NCI-H1417 (cell line): ENCODE data around the gene AOPEP.

Experiments used
- DNase-seq, 3 experiments: peaks; one replicate each; lab custom pipeline; 2025; lab: John Stamatoyannopoulos, UW

Gene AOPEP

DNA sequence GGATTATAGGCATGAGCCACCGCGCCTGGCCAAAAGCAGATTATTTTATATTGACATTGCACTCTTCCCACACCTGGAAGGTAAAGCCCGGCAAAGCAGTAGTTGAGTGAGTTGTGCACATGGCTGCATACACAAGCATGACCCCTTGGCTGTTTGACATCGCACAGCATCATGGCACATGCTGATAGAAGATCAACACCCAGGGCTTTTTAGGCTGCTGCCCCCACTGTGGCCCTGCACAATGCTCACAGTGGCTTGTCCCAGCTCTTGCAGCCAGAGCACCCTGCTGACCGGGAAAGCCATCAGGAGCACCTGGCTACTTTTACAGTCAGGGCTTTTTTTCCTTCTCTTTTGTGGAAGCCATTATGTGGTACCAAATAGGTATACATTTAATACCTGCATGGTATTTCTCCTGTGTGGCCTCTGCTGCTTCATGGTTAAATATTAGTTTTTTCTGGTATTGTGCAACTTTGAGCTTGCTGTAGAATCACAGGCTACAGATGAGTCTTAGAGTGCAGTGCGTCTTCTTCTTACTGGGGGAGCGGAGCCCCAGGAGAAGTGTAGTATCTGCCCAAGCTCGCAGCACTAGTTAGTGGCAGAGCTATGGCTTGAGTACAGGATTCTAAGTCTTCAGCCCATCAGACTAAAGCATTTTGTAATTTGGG, 264.5 kb downstream of the AOPEP start:
- no peak for DNase-seq

DNA sequence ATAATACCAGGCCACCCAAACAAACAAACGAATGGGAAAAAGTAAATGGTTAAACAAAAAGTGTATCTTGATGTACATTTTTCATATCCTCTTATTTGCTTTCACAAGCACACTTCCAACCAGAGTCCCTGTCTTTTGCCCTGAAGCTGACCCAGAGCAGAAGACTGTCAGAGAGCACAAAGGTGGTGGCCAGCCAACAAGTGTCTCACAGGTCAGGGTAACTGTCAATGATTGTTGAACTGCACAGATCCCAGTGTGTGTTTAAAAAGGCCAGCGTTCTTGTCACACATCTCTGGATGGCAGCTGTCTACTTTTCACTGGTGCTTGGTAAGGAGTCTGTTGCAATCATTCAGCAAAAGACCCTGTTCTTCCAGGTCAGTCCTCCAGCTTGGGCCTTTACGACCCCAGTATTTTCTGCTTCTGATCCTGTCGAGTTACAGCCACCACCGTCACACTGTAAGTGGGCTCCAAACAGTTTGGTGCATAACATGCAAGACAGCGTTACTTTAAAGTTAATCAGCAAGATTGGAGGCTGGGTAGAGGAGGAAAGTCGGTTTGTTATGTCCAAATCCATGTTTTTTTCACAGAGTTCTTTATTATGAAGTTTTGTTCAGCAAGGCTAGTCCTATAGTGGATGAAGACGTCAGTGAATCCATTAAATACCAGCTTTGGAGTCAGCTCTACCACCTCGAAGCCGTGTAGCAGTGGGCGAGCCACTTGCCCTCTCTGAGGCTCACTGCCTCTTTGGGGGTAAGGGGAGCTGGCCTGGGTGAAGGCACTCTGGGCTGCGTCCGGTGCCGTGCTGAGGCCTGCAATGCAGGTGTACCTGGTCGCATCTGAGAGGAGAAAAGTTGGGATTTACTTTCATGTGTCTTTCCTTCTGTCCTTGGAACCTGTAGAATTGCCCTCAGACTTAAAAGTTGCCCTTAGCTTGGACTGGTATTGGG, 265.7 kb downstream of the AOPEP start:
- DNase-seq, result no peak

DNA sequence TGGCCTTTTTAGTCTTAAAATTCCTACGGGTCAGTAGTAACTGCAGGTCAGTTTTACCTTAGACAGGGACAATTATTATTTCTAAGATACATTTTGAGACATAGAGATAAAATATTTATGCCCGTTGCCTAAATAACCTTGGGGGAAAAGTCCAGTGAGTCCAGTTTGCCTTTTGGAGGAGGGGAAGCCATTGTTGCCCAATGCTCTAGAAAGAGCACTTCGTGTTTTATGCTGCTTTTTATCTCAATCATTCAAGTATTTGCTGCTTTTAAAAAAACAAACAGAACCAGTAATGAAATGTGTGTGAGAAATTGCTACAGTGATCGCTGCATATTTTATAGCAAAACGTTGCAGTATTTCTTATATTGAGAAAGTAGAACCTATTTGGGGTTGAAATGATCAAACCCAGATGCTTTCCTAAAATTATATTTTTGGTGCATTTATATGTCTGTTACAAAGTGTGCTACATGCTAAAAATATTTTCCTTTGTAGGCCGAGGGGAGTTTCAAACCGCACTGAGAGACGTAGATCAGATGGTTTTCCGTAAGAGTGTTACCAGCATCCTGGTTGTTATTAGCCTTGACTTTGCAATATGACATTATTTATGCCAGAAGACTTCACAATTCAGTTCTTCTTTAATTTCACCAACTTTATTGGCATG, 266.8 kb downstream of the AOPEP start:
- DNase-seq, result no peak

DNA sequence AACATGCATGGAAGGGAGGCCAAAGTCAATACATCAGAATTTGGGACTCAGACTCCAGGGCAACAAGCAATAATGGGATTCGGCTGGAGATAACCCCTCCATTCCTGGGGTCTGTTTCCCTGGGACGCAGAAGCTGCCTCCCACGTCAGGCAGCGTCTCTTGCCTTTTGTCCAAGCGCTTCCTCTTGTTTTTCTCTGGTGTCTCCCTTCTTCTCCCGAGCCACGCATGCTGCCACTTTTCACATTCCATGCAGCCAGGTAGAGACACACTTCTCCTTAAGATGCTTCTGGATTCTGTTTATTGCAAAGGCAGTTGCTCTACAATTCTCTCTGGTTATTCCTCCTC, 267.3 kb downstream of the AOPEP start:
- no peak for DNase-seq

DNA sequence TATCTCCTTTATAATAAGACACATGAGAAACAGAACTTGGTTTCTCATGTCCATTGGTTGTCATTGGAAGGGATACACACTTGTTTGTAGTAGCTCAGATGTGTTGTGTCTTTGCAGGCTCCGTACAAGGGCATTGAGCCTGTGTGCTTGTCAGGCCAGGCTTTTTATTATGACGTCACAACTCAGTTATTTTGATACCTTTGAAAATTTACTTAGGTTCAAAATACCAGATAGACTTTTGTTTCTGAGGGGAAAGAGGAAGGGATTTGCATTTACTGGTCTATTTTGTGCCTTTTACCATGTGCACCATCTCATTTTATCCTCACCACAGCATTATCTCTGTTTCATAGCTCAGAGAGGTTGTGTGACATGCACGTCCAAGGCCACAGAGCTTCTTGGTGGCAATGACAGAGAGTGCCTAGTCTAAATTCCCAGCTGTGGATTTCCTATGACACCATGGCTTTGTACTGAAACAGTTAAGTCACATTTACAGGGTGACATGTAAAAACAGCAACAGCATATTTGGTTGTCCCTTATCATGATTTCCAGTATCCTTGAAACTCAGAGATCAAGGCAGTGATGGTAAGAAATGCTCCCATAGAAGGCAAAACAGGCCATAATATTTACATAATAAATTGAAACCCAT, 268.7 kb downstream of the AOPEP start:
- DNase-seq, result no peak

DNA sequence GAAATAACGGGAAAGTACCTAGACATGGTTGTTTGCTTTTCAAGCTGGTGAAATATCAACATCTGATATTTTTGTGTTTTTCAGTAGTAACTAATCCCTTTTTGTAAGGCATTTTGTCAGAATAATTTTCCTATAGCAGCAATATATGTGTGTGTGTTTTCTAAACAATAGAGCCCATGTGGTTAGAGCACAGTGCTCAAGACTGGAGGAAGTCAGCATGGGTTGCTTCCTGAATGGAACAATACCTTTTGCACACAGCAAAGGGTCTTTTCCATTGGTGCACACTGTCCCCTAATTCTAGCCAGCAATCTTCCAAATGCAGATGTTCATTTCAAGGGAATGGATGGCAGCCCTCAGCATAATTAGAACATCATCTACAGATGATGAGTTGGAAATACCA, 270.1 kb downstream of the AOPEP start:
- DNase-seq, result no peak

DNA sequence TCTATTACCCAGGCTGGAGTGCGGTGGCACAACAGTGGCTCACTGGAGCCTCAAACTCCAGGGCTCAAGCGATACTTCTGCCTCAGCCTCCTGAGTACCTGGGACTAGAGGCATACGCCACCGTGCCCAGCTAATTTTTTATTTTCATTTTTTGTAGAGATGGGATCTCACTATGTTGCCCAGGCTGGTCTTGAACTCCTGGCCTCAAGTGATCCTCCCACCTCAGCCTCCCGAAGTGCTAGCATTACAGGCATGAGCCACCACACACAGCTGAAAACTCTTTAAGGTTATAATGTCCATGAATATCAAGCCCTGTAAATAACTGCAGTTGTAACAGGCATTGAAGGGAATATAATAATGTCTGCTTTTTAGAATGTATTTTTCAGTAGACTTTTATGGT, 271.2 kb downstream of the AOPEP start:
- DNase-seq, result no peak

DNA sequence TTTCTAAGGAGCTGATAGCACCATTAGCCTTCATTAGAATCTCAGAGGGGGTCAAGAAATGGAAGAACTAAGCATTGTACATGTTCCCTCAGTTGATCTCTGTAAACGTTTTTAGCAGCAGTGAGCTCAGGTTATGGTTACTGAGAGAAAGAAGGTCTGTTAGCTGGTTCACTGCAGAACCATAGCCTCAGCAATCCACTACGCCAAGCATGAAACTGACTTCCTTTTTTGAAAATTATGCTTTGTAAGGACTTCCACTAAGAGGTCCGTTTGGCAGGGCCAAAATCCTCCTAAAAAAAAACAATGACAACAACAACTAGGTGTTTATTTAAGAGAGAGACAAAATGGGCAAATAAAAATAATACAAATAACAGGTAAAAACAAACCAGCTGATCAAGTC, 273.3 kb downstream of the AOPEP start:
- no peak for DNase-seq

DNA sequence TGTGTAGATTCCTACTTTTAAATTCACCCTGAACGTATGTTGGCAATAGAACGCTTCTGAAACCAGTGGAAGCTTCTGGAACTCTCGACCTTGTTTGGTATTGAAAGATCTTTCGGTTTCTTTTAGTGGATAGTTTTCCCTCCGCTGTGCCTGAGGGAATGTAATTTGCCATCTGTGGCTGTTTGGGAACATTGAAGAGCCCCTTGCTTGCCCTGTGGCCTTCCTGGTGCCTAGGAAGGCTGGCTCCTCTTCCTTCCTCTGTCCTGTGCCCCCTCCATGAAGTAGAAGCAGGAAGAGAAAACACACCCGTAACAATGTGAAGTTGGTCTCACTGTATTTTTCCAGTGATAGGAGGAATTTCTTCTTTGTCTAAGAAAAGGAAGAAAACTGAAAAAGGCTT, 274.3 kb downstream of the AOPEP start:
- DNase-seq, result no peak

DNA sequence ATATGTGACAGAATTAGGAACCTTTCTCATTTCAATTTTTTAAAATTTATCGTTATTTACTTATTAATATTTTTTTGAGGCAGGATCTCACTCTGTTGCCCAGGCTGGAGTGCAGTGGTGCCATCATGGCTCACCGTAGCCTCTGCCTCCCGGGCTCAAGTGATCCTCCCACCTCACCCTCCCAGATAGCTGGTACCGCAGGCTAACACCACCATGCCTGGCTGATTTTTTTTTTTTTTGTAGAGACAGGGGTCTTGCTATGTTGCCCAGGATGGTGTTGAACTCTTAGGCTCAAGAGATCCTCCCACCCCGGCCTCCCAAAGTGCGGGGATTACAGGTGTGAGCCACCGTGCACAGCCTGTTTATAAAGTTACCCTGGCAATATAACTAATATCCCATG, 275.2 kb downstream of the AOPEP start:
- no peak for DNase-seq

DNA sequence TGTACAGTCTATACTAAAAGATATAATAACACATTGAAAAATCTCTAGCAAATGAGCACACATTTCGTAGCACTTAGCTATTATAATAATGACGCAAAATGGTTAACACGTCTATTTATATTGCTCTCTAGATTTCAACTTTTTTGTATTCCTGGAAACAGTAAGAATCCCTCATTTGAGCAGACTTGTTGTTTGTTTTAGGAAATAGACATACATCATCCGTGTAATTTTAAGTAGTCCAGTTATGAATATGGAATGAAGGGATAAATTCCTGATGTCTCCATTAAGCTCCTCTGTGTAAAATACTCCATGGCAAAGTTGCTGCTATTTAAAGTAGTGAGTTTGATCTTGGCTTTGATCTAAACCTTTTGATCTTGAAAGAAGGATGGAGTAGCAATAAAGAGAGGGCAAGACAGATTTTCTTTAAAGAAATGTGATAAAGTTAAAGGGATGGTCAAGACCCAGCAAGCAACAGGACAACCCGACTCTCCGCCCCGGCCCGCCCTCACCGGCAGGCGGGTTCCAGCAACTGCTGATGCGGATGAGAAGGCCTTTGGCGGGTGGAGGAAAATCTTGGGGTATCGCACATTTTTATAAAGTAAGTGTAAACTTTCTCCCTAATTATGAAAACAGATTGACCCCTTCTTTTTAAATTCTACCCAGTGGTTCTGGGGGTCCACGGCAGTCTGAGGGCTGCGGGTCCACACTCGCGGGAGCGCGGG, 277.4 kb downstream of the AOPEP start:
- DNase-seq, result peak in 2 of 3 experiments; percentile 89

DNA sequence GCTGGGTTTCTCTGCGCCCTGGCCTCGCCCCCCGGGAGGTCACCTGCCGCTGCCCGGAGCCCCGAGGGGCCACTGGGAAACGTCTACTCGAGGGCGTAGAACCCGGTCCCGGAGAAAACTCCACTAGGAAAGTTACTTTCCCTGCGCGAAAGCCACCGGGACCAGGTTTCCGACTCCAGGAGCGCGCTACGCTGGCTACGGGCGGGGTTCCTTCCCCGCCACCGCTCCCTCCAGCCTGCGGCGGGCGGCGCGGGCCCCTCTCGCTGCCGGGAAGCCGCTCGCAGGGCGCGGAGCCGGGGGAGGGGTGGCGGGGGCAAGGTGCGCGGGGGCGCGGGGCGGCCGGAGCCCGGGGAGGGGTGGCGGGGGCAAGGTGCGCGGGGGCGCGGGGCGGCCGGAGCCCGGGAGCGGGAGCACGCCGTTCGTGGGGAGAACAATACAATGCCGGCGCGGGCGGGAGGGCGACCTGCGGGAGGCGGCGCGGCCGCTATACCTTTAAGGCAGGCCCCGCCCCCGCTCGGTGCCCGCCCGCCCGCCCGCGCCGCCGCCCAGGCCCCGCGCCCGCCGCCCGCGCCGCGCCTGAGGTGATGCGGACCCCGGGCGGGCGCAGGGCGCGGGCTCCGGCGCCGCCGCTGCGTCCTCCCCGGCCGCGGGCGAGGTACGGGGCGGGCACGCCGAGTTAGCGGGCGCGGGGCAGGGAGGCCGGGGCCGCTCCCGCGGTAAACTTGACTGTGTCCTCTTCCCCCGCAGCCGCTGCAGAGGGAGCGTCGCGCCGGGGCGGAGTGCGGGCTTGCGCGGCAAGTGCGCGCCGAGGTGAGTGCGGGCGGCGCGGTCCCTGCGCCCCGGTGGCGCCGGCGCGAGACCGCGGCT, 278.1 kb downstream of the AOPEP start:
- DNase-seq, result peak; percentile 47 to 89 (median 89)

DNA sequence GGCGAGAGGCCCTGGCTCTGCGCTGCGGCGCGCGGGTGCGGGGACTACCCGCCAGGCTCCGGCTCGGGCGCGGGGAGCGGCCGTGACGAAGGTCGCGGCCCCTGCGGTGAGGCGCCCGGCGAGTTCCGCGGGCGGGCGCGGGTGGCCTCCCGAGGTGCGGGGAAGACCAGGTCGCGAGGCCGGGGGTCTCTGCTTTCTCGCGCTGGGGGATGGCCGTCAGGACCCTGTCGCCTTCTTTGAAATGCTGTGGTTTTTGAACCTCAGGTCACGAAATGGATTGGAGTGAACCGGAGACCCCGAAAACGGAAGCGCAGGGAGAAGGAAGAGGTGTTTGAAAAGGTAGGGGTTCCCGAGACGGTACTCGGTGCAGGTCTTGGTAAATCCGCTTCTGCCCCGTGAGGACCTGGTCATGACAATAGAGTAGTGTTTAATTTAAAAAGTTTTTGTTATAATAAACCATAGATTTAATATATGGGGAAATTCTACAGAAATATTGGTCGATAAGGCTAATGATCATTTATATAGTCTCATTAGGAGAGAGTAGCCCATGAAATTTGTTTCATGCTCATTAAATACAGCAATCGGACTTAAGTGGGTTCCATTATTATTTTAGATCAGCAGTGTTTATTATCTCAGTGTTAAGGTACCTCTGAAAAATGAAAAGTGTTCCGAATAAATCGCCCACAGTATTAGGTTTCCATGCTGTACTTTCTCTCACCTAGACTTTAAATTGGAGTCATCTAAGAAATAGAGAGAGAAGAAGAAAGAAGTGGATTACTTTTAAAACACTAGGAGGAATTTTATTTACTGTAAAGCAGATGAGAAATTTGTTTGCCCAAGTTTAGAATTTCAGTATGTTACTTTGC, 279.0 kb downstream of the AOPEP start:
- DNase-seq, result peak in 2 of 3 experiments; percentile 81

DNA sequence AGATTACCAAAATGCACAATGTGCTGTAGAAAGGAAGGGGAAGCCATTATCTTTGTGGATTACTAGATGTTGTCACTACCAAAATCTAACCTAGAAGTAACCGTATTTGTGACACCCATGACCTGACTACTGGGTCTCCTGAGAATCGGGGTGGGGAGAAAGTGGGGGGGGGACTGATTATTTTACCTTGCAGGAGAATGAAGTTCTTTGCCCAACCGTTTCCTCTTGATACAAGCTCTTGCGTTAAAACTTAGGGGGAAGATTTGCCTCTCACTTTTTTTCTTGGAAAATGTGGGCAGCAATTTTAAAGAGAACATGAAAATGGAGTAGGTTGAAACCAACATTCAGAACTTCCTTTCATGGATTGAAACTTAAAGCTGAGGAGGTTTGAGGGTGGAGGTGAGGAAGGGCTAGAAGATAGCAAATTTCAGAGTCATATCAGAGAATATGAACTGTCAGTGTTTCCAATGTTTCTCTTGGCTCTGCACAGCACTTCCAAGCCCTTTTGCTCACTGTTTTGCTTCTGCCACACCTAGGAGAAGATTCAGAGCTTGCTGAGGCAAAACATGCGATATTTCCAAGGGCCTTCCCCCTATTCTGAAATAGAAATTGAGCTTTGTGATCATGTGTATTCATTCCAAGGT, 280.8 kb downstream of the AOPEP start:
- no peak for DNase-seq

DNA sequence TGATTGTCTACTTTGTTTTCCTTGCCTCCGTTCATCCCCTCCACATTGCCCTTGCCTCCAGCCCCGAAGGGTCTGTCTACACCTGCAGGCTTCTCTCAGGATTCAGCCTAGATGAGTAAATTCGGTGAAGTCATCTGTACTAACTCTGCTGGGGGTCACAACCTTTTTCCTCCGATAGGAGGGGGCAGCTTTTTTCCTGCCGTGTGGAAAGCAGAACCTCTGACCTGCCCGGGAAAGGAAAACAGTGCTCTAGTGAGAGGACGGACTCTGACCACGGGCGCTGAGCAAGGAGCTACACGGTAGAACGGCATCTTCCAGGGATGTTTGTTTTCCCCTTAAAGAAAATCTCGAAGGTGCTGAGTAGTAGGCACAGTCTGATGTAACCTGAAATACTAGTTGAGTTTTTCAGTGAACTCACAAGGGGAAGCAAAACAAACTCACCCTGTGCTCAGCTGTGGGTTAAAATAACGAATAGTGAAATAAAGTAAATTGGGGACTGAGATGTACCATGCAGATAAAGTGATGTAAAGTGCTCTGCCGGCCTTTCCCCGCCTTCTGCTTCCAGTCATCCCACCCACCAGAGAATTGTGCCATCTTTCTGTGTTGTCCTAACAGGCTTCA, 281.8 kb downstream of the AOPEP start:
- DNase-seq, result no peak

DNA sequence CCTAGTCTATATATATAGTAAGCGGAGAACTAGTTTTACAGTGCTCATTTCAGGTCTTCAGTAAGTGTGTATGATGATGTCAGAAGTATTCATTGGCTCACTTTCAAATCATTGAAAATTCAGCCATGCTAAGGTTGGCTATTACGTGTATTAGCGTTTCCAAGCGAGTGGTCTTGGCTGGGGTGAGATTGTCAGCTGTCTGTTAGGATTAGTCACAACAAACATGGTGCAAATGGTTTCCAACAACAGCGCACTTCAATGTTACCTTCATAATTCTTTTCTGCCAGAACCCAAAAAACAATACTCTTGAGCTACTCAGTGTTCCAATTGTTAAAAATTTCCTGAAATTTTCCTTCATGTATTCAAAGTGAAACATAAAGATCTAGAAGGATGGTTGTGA, 283.0 kb downstream of the AOPEP start:
- DNase-seq, result no peak

DNA sequence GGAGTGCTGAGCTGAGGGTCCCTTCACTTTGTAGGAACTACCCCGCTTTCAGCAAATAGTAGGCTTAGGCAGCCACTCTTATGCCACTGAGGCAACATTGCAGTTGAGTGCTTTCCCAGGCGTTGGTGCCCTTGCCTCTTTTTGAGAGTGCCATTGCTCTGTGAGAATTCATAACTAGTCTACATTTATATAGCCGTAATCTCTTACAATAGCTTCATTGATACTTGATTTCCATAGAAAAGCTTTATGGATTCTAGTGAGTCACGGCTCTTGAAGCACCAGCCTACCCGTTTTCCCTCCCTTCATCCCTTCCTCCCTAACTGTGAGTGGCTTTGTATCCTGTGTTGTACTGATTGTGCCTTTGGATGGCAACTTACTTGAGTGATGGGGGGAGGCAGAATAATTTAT, 283.9 kb downstream of the AOPEP start:
- DNase-seq, result no peak

DNA sequence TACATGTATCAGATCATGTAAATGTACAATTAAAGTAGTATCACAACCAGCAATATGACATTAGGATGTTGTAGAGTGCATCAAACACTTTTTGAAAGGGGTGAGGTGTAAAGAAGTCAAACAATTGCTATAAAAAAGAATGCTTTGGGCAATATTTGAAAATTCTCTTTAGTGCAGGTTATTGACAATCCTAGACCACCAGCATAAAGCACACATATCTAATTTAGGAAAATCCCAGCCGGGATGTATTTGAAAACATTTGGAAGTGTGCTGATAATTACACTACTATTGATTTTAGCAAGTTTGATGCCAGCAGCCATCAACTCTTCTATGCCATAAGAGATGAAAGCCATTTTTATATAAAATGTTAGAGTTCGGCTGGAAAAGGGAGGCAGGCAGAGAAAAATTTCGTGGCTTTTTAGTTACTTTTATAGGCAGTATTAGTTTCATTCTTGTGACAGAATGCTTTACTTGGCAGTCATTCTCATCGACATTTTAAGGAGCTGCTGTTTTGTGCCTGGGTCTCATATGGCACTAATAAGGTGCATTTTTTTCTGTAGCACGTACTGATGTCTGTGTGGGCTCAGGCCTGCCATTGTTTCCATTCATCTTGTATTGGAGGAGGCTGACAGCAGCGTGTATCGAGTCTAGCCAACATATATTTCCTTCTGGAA, 285.7 kb downstream of the AOPEP start:
- no peak for DNase-seq
